GM21619 (cell line): ENCODE data around the gene SMIM24.
"Not testable (repeated sequence)": the region's sequence is repeated elsewhere in the genome, so short reads cannot be mapped to it uniquely, and the experiment has no call there.

Experiments
- ATAC-seq: cut with Tn5 transposase; IDR thresholded peaks from one replicate; pipeline ENCODE4 v1.9.1; 2021; ENCODE audit not compliant: unreplicated experiment

Gene SMIM24

DNA sequence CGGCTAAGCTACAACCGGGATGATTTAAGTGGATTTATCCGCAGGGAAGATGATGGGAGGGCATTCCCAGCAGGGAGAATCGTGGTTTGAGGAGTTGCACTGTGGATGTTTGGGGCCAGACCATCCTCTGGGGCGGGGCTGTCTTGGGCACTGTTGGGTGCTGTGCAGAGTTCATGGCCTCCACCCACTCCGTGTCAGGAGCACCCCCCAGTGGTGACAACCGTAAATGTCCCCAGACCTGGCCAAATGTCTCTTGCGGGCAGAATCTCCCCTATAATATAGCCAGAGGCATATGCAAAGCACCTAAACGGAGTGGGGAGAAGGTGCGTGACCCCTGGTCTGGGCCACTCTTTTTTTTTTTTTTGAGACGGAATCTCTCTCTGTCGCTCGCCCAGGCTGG is 40.2 kb downstream of the SMIM24 start:
- no peak for ATAC-seq

GRCh38 chr19:3434630-3435553 is 45.4 kb downstream of the SMIM24 start:
- ATAC-seq, result peak; percentile 81

- ATAC-seq, result no peak
These were observed 46.4 kb downstream of the SMIM24 start for GRCh38 chr19:3433805-3434540.

GRCh38 chr19:3433313-3433712 is 47.0 kb downstream of the SMIM24 start:
- no peak for ATAC-seq

- ATAC-seq, result no peak
These were observed 48.4 kb downstream of the SMIM24 start for GRCh38 chr19:3431760-3432397.

DNA sequence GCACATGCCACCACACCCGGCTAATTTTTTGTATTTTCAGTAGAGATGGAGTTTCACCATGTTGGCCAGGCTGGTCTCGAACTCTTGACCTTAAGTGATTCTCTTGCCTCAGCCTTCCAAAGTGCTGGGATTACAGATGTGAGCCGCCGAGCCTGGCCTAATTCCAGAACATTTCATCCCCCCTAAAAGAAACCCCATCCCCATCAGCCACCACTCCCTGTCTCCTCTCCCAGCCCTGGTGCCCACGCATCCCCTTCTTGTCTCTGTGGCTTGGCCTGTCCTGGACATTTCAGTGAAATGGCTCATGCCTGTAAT is 50.0 kb downstream of the SMIM24 start:
- ATAC-seq, result not testable (repeated sequence)

DNA sequence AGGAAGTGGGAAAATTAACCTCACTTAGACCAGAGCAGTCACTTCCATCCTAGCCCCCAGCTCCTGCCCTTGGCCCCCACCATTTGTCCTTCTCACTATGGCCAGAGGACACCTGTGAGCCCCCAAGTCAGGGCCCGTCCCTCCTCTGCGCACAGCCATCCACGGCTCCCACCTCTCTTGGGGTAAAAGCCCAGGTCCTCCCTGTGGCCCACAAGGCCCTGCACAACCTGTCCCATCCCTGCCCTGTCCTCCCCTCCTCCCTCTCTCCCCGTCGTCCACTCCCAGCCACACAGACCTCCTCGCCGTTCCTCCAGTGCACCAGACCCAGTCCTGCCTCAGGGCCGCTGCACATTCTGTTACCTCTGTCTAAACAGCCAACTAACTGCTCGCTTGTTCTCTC is 53.9 kb downstream of the SMIM24 start:
- ATAC-seq, result no peak
